H1 (cell line): ENCODE measurements around the gene MAP3K13.

Experiments
- CHD1 ChIP-seq: IDR thresholded peaks from 2 replicates; pipeline ENCODE4 v1.6.1; 2012; ENCODE audit warnings: low read depth, low read length, improper control_type of control experiment
- CREB1 ChIP-seq: IDR thresholded peaks from 2 replicates; pipeline ENCODE4 v1.6.1; 2012; ENCODE audit warnings: inconsistent platforms
- CTCF ChIP-seq, 3 experiments: IDR thresholded peaks; 1 replicate in 2 of 3; 2 replicates in 1 of 3; pipeline versions ENCODE4 v1.5.1 to v1.6.1; 2011; ENCODE audit warnings: low read length in 3 of 3, mild to moderate bottlenecking in 3 of 3, inconsistent platforms in 2 of 3, low read depth in 1 of 3, moderate library complexity in 1 of 3; ENCODE audit not compliant: insufficient read depth in 1 of 3; ENCODE audit errors: control extremely low read depth in 1 of 3
- EZH2 ChIP-seq: fragments of 200-600 bp; sonication (generic); IDR thresholded peaks from 2 replicates; pipeline ENCODE4 v1.7.1; 2012; ENCODE audit warnings: low read depth, mild to moderate bottlenecking, moderate library complexity, low read length, inconsistent platforms; ENCODE audit not compliant: severe bottlenecking
- GABPA ChIP-seq: IDR thresholded peaks from 2 replicates; pipeline ENCODE4 v1.6.1; 2011; ENCODE audit warnings: mild to moderate bottlenecking, low read length, moderate library complexity, borderline replicate concordance; ENCODE audit not compliant: insufficient read depth
- KDM5A ChIP-seq: fragments of 200-600 bp; IDR thresholded peaks from 2 replicates; pipeline ENCODE4 v1.7.1; 2012; ENCODE audit warnings: mild to moderate bottlenecking, low read length, inconsistent platforms, mixed read lengths
- POLR2A ChIP-seq, 2 experiments: IDR thresholded peaks; 1 replicate in 1 of 2; 2 replicates in 1 of 2; pipeline ENCODE4 v1.6.1; 2011; ENCODE audit warnings: low read depth in 2 of 2, low read length in 2 of 2, mild to moderate bottlenecking in 2 of 2; ENCODE audit errors: control extremely low read depth in 1 of 2
- POLR2AphosphoS5 ChIP-seq: IDR thresholded peaks from 2 replicates; pipeline ENCODE4 v1.6.1; 2011; ENCODE audit warnings: low read depth, low read length
- SP2 ChIP-seq: IDR thresholded peaks from 2 replicates; pipeline ENCODE4 v1.6.1; 2012; ENCODE audit warnings: mild to moderate bottlenecking, low read length, inconsistent platforms
- TAF1 ChIP-seq: IDR thresholded peaks from 2 replicates; pipeline ENCODE4 v1.6.1; 2011; ENCODE audit warnings: mild to moderate bottlenecking, low read depth, low read length
- TCF12 ChIP-seq: IDR thresholded peaks from 2 replicates; pipeline ENCODE4 v1.6.1; 2011; ENCODE audit warnings: low read depth, mild to moderate bottlenecking, low read length
- YY1 ChIP-seq: IDR thresholded peaks from 2 replicates; pipeline ENCODE4 v1.6.1; 2011; ENCODE audit warnings: low read depth, mild to moderate bottlenecking, low read length

GRCh38 chr3:185341616-185342458 is 21.1 kb upstream of the MAP3K13 start:
- TF ChIP-seq YY1 (no peak), EZH2 (no peak), CREB1 (no peak), SP2 (no peak), TAF1 (no peak), POLR2AphosphoS5 (no peak), CTCF (IDR thresholded peaks at IDR 0.05; ENCODE audit: control extremely low read depth in 1 of 3, insufficient read depth in 1 of 3, low read depth in 1 of 3, low read length in 3 of 3) (no peak), KDM5A (no peak), POLR2A (IDR thresholded peaks at IDR 0.05; ENCODE audit: control extremely low read depth in 1 of 2, low read depth in 2 of 2, low read length in 2 of 2) (no peak), TCF12 (no peak), CHD1 (no peak), GABPA (no peak)
